IMR-90 (cell line): ENCODE data around the gene TERC. TPM values are rescaled to one million over a fixed set of nuclear protein-coding genes. Genes with fewer than 3 reads are reported as not detected.

ENCODE experiments used
- ATAC-seq: fragments of 200-7000 bp; cut with Tn5 transposase; 2 replicates; pipeline ENCODE4 v1.9.1; 2020; ENCODE audit warnings: low read depth, mild to moderate bottlenecking, moderate library complexity
- BruUV-seq: library from RNA; stranded (reverse); fragments of 400-500 nt; replicated peaks from 2 replicates; lab custom pipeline; 2021; lab: Mats Ljungman, UMichigan
- CTCF ChIA-PET: fragments of 300-600 bp; formaldehyde crosslinking; extraction: SDS; loops from one replicate; lab custom pipeline; 2021; ENCODE audit warnings: antibody characterized with exemption; lab: Yijun Ruan, JAX
- POLR2A ChIA-PET: fragments of 300-600 bp; sonication (Branson Sonifier 250); formaldehyde crosslinking; loops from one replicate; lab custom pipeline; 2022; ENCODE audit warnings: antibody characterized with exemption; ENCODE audit not compliant: unreplicated experiment; lab: Charles Lee
- DNase-seq: peaks from one replicate; pipeline ENCODE4 v3.0.0; 2013
- H2AFZ ChIP-seq: replicated peaks from 2 replicates; pipeline ENCODE3; 2013; ENCODE audit warnings: low read length, mild to moderate bottlenecking; ENCODE audit not compliant: poor library complexity
- H2AK5ac ChIP-seq: 2 replicates; pipeline ENCODE4 v1.6.1; 2013; ENCODE audit warnings: low read depth, low read length, inconsistent platforms
- H2AK9ac ChIP-seq: replicated peaks from 2 replicates; pipeline ENCODE3; 2013; ENCODE audit warnings: mild to moderate bottlenecking, low read depth, low read length, moderate library complexity; ENCODE audit not compliant: poor library complexity
- H2BK120ac ChIP-seq: 2 replicates; pipeline ENCODE4 v1.6.1; 2013; ENCODE audit warnings: low read depth, low read length, inconsistent platforms
- H2BK15ac ChIP-seq: 3 replicates; pipeline ENCODE4 v1.6.1; 2013; ENCODE audit warnings: low read depth, low read length, inconsistent platforms
- H2BK20ac ChIP-seq: 2 replicates; pipeline ENCODE4 v1.6.1; 2013; ENCODE audit warnings: low read depth, mild to moderate bottlenecking, inconsistent platforms, low read length, moderate library complexity
- H2BK5ac ChIP-seq: 2 replicates; pipeline ENCODE4 v1.6.1; 2013; ENCODE audit warnings: mild to moderate bottlenecking, low read depth, low read length, inconsistent platforms; ENCODE audit not compliant: poor library complexity, severe bottlenecking
- H3K14ac ChIP-seq: replicated peaks from 2 replicates; pipeline ENCODE4 v1.6.1; 2013; ENCODE audit warnings: low read depth, low read length, inconsistent platforms
- H3K18ac ChIP-seq: 2 replicates; pipeline ENCODE4 v1.6.1; 2013; ENCODE audit warnings: low read depth, low read length, control low read depth
- H3K23ac ChIP-seq: 2 replicates; pipeline ENCODE4 v1.6.1; 2013; ENCODE audit warnings: low read depth, low read length, inconsistent platforms
- H3K27ac ChIP-seq: 2 replicates; pipeline ENCODE4 v1.5.1; 2013; ENCODE audit warnings: mild to moderate bottlenecking, control low read depth, low read length; ENCODE audit not compliant: insufficient read depth
- H3K27me3 ChIP-seq: 2 replicates; pipeline ENCODE4 v1.6.1; 2013; ENCODE audit warnings: low read length; ENCODE audit not compliant: control insufficient read depth, insufficient read depth
- H3K36me3 ChIP-seq: 2 replicates; pipeline ENCODE4 v1.6.1; 2013; ENCODE audit warnings: low read length, mixed read lengths; ENCODE audit not compliant: control insufficient read depth, insufficient read depth
- H3K4ac ChIP-seq: 2 replicates; pipeline ENCODE4 v1.6.1; 2013; ENCODE audit warnings: low read depth, low read length, inconsistent platforms
- H3K4me1 ChIP-seq: 2 replicates; pipeline ENCODE4 v1.6.1; 2013; ENCODE audit warnings: low read length, mixed read lengths; ENCODE audit not compliant: control insufficient read depth, insufficient read depth
- H3K4me2 ChIP-seq: 2 replicates; pipeline ENCODE4 v1.6.1; 2013; ENCODE audit warnings: low read depth, mild to moderate bottlenecking, control low read depth, low read length, moderate library complexity
- H3K4me3 ChIP-seq: 2 replicates; pipeline ENCODE4 v1.5.1; 2013; ENCODE audit warnings: low read depth, mild to moderate bottlenecking, control low read depth, low read length, moderate library complexity; ENCODE audit not compliant: insufficient read depth
- H3K56ac ChIP-seq: 2 replicates; pipeline ENCODE4 v1.6.1; 2013; ENCODE audit warnings: low read length, inconsistent platforms; ENCODE audit not compliant: insufficient read depth; ENCODE audit errors: extremely low read depth
- H3K79me1 ChIP-seq, 2 experiments: 2 replicates each; pipeline ENCODE4 v1.6.1; 2013; ENCODE audit warnings: low read length in 2 of 2, inconsistent platforms in 1 of 2, low read depth in 1 of 2
- H3K9ac ChIP-seq: 2 replicates; pipeline ENCODE4 v1.6.1; 2013; ENCODE audit warnings: low read depth, low read length, control low read depth
- H3K9me1 ChIP-seq: 2 replicates; pipeline ENCODE4 v1.6.1; 2013; ENCODE audit warnings: low read length, inconsistent platforms; ENCODE audit not compliant: insufficient read depth
- H3K9me3 ChIP-seq: 2 replicates; pipeline ENCODE4 v1.6.1; 2013; ENCODE audit warnings: low read length; ENCODE audit not compliant: control insufficient read depth, insufficient read depth
- H4K20me1 ChIP-seq: 2 replicates; pipeline ENCODE4 v1.6.1; 2013; ENCODE audit warnings: low read length, inconsistent platforms; ENCODE audit not compliant: insufficient read depth
- H4K5ac ChIP-seq: 2 replicates; pipeline ENCODE4 v1.6.1; 2013; ENCODE audit warnings: mild to moderate bottlenecking, low read depth, low read length, control low read depth
- H4K8ac ChIP-seq, 2 experiments: 2 replicates each; pipeline ENCODE4 v1.6.1; 2013; ENCODE audit warnings: low read depth in 2 of 2, low read length in 2 of 2, control low read depth in 1 of 2, inconsistent platforms in 1 of 2
- H4K91ac ChIP-seq: 2 replicates; pipeline ENCODE4 v1.6.1; 2013; ENCODE audit warnings: low read depth, low read length, inconsistent platforms; ENCODE audit not compliant: insufficient read depth
- CTCF ChIP-seq: conservative IDR thresholded peaks from 2 replicates; pipeline ENCODE4 v1.5.1; 2012; ENCODE audit warnings: mild to moderate bottlenecking, low read depth, low read length, improper control_type of control experiment
- ELK1 ChIP-seq: fragments of 150-350 bp; IDR thresholded peaks from 2 replicates; pipeline ENCODE4 v1.6.1; 2016; ENCODE audit warnings: low read depth, mild to moderate bottlenecking, low read length, moderate library complexity, borderline replicate concordance
- MXI1 ChIP-seq: IDR thresholded peaks from 2 replicates; pipeline ENCODE4 v1.6.1; 2012; ENCODE audit warnings: low read depth, mild to moderate bottlenecking, low read length, moderate library complexity, borderline replicate concordance
- RAD21 ChIP-seq: IDR thresholded peaks from 2 replicates; pipeline ENCODE4 v1.6.1; 2012; ENCODE audit warnings: low read length, improper control_type of control experiment
- RFX5 ChIP-seq: IDR thresholded peaks from 2 replicates; pipeline ENCODE4 v1.8.0; 2012; ENCODE audit warnings: low read depth, mild to moderate bottlenecking, low read length, moderate library complexity
- SMC3 ChIP-seq: fragments of 150-350 bp; IDR thresholded peaks from 2 replicates; pipeline ENCODE4 v1.6.1; 2016; ENCODE audit warnings: low read depth, mild to moderate bottlenecking, antibody characterized with exemption, low read length, moderate library complexity
- WGBS, 2 experiments: methylation state at CpG; one replicate each; pipeline versions ENCODE4 v1.1.5 to v1.1.7; 2013; ENCODE audit warnings: missing lambda C conversion rate in 2 of 2; ENCODE audit not compliant: insufficient read length in 1 of 2; ENCODE audit errors: extremely low coverage in 2 of 2; 5-methylcytosine and 5-hydroxymethylcytosine counted together
- dilution Hi-C: fragments of 300-500 bp; cut with HindIII; formaldehyde crosslinking; loops from one replicate; pipeline ENCODE4 v1.14.3; 2018; ENCODE audit warnings: low sequenced_read_pairs; ENCODE audit not compliant: unreplicated experiment
- in situ Hi-C: fragments of 300-500 bp; cut with MboI; formaldehyde crosslinking; loops from 3 replicates; pipeline ENCODE4 v1.14.3; 2019; ENCODE audit warnings: low sequenced_read_pairs, inconsistent platforms, mixed read lengths
- intact Hi-C: fragments of 100-400 bp; cut with micrococcal nuclease; formaldehyde crosslinking; loops from 2 replicates; pipeline ENCODE4 v1.10.0; 2022
- polyA plus RNA-seq, 3 experiments: library from polyadenylated mRNA; depleted of rRNA; stranded (reverse); fragments of >200 nt; gene quantifications; 2 replicates each; pipeline ENCODE4 v1.2.3, GENCODE V29; 2012; ENCODE audit warnings: low replicate concordance in 1 of 3
- total RNA-seq: library from RNA; depleted of rRNA; stranded (reverse); fragments of >200 nt; gene quantifications from 2 replicates; pipeline ENCODE4 v1.2.3, GENCODE V29; 2012

The TERC gene
- total and polyA plus RNA-seq, 2 of the 4 experiments (the other 2 are of a cell fraction): 57.0 TPM; not detected in 1

GRCh38 chr3:169744366-169745054, 20.4 kb downstream of the TERC start:
- Histone ChIP-seq H2BK5ac (no peak overlapping the region), H4K5ac (no peak overlapping the region), H2BK15ac (no peak overlapping the region), H2AFZ (no peak overlapping the region), H3K4me3 (no peak overlapping the region), H3K79me1 (no peaks in the 10 kb centered on the region), H3K4me1 (no peaks in the 10 kb centered on the region), H2BK20ac (no peak overlapping the region), H2AK9ac (no peak overlapping the region), H3K36me3 (no peaks in the 10 kb centered on the region), H4K20me1 (no peaks in the 10 kb centered on the region), H4K91ac (no peak overlapping the region), H3K18ac (no peak overlapping the region), H3K4me2 (no peak overlapping the region), H2BK120ac (no peak overlapping the region), H4K8ac (no peak overlapping the region), H3K27me3 (peaks cover 5% of the 10 kb centered on the region), H2AK5ac (no peak overlapping the region), H3K9ac (no peak overlapping the region), H3K23ac (no peak overlapping the region), H3K14ac (no peak overlapping the region), H3K56ac (no peak overlapping the region), H3K4ac (no peak overlapping the region), H3K27ac (no peak overlapping the region), H3K9me3 (no peaks in the 10 kb centered on the region), H3K9me1 (no peaks in the 10 kb centered on the region)
- no CpG with 5 or more reads among the region's 1 CpG for WGBS, 2 experiments
- dilution Hi-C loops (no loop called here), intact Hi-C loops (loop anchor here (1.0 to 2.0 kb wide), 2 partner anchors 598 to 880 kb away; no protein-coding TSS in a partner anchor), in situ Hi-C loops (no loop called here)
- ATAC-seq (0 out of 2 replicates have a peak, but pooled peaks have one; percentile 24), DNase-seq (peak; percentile 22)
- BruUV-seq: no TSS peak
- ChIA-PET POLR2A (no interaction called here), CTCF (interaction anchor here (0.7 to 1.0 kb wide), 3 partner anchors 9 to 792 kb away, joined by 3 to 4 read pairs (median 4); no protein-coding TSS in a partner anchor)
- TF ChIP-seq RAD21 (peak; percentile 64), RFX5 (no peak), SMC3 (peak; percentile 42), MXI1 (no peak), ELK1 (no peak), CTCF (peak; percentile 55)
